ENCODE measurements around the gene SMURF1. TPM values are rescaled to one million over a fixed set of nuclear protein-coding genes. Genes with fewer than 3 reads are reported as not detected.

Gene SMURF1
- total RNA-seq, 1 experiment from 2014 or later = 30.2 TPM

DNA sequence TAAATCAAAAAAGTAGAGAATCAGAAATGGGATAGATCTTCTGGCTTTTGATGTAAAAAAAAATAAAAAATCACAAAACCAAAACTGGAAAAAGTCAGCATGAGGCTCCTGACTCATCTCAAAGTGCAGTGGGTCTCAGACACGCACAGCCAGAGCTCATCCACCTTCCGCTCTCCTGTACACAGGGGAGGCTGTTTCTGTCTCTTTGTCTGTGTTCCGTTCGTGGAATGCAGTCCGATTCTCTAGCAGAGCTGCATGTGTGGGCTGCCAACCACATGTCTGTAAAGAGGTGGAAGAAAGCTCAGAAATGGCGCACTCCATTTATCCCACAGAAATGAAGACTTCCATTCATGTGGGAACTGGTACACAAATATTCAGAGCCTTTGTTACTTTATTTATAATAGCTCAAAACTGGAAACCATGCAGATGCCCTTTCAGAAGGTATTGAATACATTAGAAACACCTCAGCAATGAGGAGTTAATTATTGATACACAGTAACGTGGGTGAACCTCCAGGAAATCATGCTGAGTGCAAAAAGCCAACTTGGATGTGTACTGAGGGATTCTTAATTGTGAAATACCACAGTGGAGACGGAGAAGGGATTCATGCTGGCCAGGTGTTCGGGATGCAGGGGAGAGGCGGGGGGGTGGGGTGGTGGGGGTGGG lies 142.3 kb downstream of the SMURF1 start:
- TF ChIP-seq, protein P1, sequence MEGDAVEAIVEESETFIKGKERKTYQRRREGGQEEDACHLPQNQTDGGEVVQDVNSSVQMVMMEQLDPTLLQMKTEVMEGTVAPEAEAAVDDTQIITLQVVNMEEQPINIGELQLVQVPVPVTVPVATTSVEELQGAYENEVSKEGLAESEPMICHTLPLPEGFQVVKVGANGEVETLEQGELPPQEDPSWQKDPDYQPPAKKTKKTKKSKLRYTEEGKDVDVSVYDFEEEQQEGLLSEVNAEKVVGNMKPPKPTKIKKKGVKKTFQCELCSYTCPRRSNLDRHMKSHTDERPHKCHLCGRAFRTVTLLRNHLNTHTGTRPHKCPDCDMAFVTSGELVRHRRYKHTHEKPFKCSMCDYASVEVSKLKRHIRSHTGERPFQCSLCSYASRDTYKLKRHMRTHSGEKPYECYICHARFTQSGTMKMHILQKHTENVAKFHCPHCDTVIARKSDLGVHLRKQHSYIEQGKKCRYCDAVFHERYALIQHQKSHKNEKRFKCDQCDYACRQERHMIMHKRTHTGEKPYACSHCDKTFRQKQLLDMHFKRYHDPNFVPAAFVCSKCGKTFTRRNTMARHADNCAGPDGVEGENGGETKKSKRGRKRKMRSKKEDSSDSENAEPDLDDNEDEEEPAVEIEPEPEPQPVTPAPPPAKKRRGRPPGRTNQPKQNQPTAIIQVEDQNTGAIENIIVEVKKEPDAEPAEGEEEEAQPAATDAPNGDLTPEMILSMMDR (conservative IDR thresholded peaks at IDR 0.05; ENCODE audit: low read depth, low read length) = no peak
- no TSS peak for BruUV-seq (replicated peaks)
- Histone ChIP-seq H3K4me3 (ENCODE audit: low read length) (no peak overlapping the region), H3K36me3 (ENCODE audit: low read depth, low read length) (peaks cover 12% of the 10 kb centered on the region; the same call in 1 of the 2 replicates), H2AFZ (ENCODE audit: low read length) (no peak overlapping the region), H3K4me1 (ENCODE audit: insufficient read depth, low read length) (no peaks in the 10 kb centered on the region), H3K9ac (ENCODE audit: low read length) (no peak overlapping the region), H3F3A (ENCODE audit: low read length, unreplicated experiment) (no peaks in the 10 kb centered on the region), H3K27me3 (ENCODE audit: low read length) (no peaks in the 10 kb centered on the region), H3K4me2 (ENCODE audit: low read length) (no peak overlapping the region), H3K9me2 (replicated peaks; ENCODE audit: low read length) (no peaks in the 10 kb centered on the region), H3K9me3 (ENCODE audit: low read length) (no peaks in the 10 kb centered on the region), H4K20me1 (ENCODE audit: low read length) (no peaks in the 10 kb centered on the region), H3K79me2 (ENCODE audit: low read length) (no peaks in the 10 kb centered on the region), H3K27ac (ENCODE audit: low read length) (no peak overlapping the region)
- DNase-seq (no peak), ATAC-seq (no peak)
- CTCF ChIA-PET = no interaction called here
- intact Hi-C loops (cut with micrococcal nuclease) = no loop called here
- POLR2A ChIA-PET (ENCODE audit: unreplicated experiment) = no interaction called here

DNA sequence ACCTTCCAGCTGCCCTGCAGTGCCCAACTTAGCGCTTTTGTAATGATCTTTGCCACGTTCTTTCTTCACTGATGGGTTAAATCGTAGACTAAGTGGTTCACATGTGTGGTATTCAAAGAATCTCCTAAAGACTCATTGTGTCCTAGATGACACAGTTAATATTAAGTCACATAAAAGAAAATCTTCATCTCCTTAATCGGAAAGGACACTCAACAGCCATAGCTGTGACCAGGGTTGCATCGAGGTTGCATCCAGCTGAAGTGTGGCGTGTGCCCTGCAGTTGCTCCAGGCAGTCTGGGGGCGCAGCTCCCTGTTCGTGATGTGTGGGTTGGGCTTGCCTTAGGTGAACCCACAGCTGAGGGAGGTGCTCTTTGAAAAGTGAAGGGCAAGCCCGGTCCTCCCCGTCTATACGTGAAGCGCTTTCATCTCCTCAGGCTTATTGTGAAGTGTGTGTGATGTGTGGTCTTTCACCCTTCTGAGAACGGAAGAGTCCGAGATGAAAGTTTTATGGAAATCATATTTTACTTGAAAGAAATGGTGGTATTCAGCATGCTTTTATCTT lies 142.9 kb downstream of the SMURF1 start:
- ATAC-seq = no peak
- H3F3A ChIP-seq (ENCODE audit: low read length, unreplicated experiment) = no peaks in the 10 kb centered on the region
- intact Hi-C loops (cut with micrococcal nuclease) = no loop called here
- no peaks in the 10 kb centered on the region for H3K9me3 ChIP-seq (ENCODE audit: low read length)
- no peaks in the 10 kb centered on the region for H3K9me2 ChIP-seq (replicated peaks; ENCODE audit: low read length)
- peaks cover 13% of the 10 kb centered on the region; the same call in 1 of the 2 replicates for H3K36me3 ChIP-seq (ENCODE audit: low read depth, low read length)
- TF ChIP-seq, protein P1 (conservative IDR thresholded peaks at IDR 0.05; ENCODE audit: low read depth, low read length) = no peak
- TF ChIP-seq EZH2 (IDR thresholded peaks at IDR 0.05; ENCODE audit: low read length, unreplicated experiment) (no peak), EZH2phosphoT487 (IDR thresholded peaks at IDR 0.05; ENCODE audit: borderline replicate concordance, low read length) (no peak)
- no peaks in the 10 kb centered on the region for H3K79me2 ChIP-seq (ENCODE audit: low read length)
- H3K4me3 ChIP-seq (ENCODE audit: low read length) = no peak overlapping the region
- no peaks in the 10 kb centered on the region for H3K27me3 ChIP-seq (ENCODE audit: low read length)
- no peak for DNase-seq
- H3K4me1 ChIP-seq (ENCODE audit: insufficient read depth, low read length) = no peaks in the 10 kb centered on the region
- no peak overlapping the region for H3K9ac ChIP-seq (ENCODE audit: low read length)
- CTCF ChIA-PET = no interaction called here
- no peak overlapping the region for H2AFZ ChIP-seq (ENCODE audit: low read length)
- no peaks in the 10 kb centered on the region for H4K20me1 ChIP-seq (ENCODE audit: low read length)
- BruUV-seq (replicated peaks) = no TSS peak
- no peak overlapping the region for H3K27ac ChIP-seq (ENCODE audit: low read length)
- no peak overlapping the region for H3K4me2 ChIP-seq (ENCODE audit: low read length)
- POLR2A ChIA-PET (ENCODE audit: unreplicated experiment) = no interaction called here

DNA sequence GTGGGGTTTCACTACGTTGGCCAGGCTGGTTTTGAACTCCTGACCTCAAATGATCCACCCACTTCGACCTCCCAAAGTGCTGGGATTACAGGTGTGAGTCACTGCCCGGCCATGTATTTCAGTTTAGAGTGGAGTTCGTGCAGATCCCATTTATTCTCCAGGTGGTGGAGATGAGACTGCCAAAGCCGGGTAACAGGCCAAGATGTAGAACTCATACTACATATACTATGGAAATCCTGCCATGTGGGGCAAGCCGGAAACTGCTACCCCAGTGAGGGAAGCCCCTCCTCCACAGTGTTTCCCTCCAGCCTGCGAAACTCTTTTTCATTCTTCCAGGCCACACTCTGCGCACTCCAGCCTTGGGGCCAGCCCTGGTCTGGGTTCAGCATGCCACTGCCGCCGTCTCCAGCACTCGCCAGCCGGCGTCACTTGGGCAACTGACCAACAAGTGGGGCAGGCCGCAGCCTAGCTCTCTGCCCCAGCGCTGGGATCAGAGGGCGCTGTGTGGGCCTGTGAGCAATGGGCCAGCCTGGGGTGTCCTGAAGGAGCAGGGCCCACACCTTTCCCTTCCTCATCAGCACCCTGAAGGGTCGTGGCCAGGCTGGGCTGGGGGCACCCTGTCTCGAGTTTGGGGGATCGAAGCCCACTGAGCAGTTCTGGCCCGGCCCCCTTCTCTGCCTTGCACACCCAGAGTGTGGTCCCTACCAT lies 143.6 kb downstream of the SMURF1 start:
- Histone ChIP-seq H3K27ac (ENCODE audit: low read length) (no peak overlapping the region), H3K9me2 (replicated peaks; ENCODE audit: low read length) (no peaks in the 10 kb centered on the region), H3K9ac (ENCODE audit: low read length) (no peak overlapping the region), H3K4me3 (ENCODE audit: low read length) (no peak overlapping the region), H2AFZ (ENCODE audit: low read length) (no peak overlapping the region), H3K36me3 (ENCODE audit: low read depth, low read length) (peaks cover 17% of the 10 kb centered on the region; the same call in 1 of the 2 replicates), H3K4me1 (ENCODE audit: insufficient read depth, low read length) (no peaks in the 10 kb centered on the region), H3K27me3 (ENCODE audit: low read length) (no peaks in the 10 kb centered on the region), H4K20me1 (ENCODE audit: low read length) (no peaks in the 10 kb centered on the region), H3K4me2 (ENCODE audit: low read length) (no peak overlapping the region), H3K79me2 (ENCODE audit: low read length) (no peaks in the 10 kb centered on the region), H3K9me3 (ENCODE audit: low read length) (no peaks in the 10 kb centered on the region), H3F3A (ENCODE audit: low read length, unreplicated experiment) (no peaks in the 10 kb centered on the region)
- TF ChIP-seq EZH2 (IDR thresholded peaks at IDR 0.05; ENCODE audit: low read length, unreplicated experiment) (no peak), EZH2phosphoT487 (IDR thresholded peaks at IDR 0.05; ENCODE audit: borderline replicate concordance, low read length) (no peak)
- TF ChIP-seq, protein P1 (conservative IDR thresholded peaks at IDR 0.05; ENCODE audit: low read depth, low read length) = no peak
- POLR2A ChIA-PET (ENCODE audit: unreplicated experiment) = no interaction called here
- intact Hi-C loops (cut with micrococcal nuclease) = no loop called here
- ATAC-seq = no peak
- BruUV-seq (replicated peaks) = no TSS peak
- CTCF ChIA-PET = no interaction called here
- no peak for DNase-seq

All from PC-3 (cell line).